NCI-H526 (cell line): Measurements from ENCODE around the gene CEL.
A peak's percentile ranks its signal among the peaks of the same experiment; 100 is the strongest.

Experiments
- DNase-seq, 2 experiments: peaks; one replicate each; lab custom pipeline; 2025; lab: John Stamatoyannopoulos, UW

CEL gene

GRCh38 chr9:133104718-133105460, 43.1 kb downstream of the CEL start:
- no peak for DNase-seq

GRCh38 chr9:133105461-133105770, 43.6 kb downstream of the CEL start:
- DNase-seq, result no peak

- no peak for DNase-seq
Measured at GRCh38 chr9:133106511-133107244, 44.9 kb downstream of the CEL start.

- DNase-seq, result no peak
Measured at GRCh38 chr9:133107245-133107722, 45.5 kb downstream of the CEL start.

- DNase-seq, result no peak
Measured at GRCh38 chr9:133107961-133108793, 46.4 kb downstream of the CEL start.

- DNase-seq, result no peak
Measured at GRCh38 chr9:133108794-133109641, 47.2 kb downstream of the CEL start.

GRCh38 chr9:133109931-133110650, 48.3 kb downstream of the CEL start:
- no peak for DNase-seq

GRCh38 chr9:133111808-133112662, 50.3 kb downstream of the CEL start:
- DNase-seq, result no peak

- DNase-seq, result no peak
Measured at GRCh38 chr9:133112663-133113026, 50.9 kb downstream of the CEL start.

- no peak for DNase-seq
Measured at GRCh38 chr9:133113163-133113948, 51.6 kb downstream of the CEL start.

GRCh38 chr9:133113949-133114885, 52.4 kb downstream of the CEL start:
- DNase-seq, result peak; percentile 6 to 50

GRCh38 chr9:133114886-133115603, 53.3 kb downstream of the CEL start:
- no peak for DNase-seq

- no peak for DNase-seq
Measured at GRCh38 chr9:133115604-133116345, 54.0 kb downstream of the CEL start.

GRCh38 chr9:133116346-133117231, 54.8 kb downstream of the CEL start:
- DNase-seq, result no peak

GRCh38 chr9:133117271-133118178, 55.7 kb downstream of the CEL start:
- DNase-seq, result no peak
